ENCODE measurements around the gene CCDC15.

Gene CCDC15

DNA sequence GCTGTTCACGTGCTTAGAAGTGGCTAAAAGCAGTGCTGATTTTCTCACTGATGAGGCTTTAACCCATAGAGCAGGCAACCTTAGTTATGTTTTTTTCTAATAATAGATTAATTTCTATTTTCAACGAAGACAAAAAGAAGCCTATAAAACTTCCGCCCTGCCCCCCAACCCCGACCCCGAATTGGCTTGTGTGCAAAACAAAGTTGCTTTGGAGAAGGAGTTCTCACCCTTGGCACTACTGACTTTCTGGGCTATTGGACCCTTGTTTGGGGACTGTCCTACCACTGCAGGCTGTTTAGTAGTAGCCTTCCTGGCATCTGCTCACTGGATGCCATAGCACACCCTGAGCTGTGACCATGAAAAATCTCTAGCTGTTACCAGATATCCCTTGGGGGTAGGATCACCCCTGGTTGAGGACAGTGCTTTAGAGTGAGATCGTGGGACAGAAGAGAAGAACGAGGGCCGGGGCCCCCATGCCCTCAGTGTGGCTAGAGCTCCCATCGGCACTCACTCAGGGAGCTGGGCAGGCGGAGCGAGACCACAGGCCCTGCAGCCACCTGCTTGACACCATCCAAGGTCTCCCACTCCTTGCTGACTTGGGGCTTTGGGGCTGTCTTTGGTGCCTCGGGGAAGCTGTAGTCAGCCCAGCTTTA is 126.0 kb downstream of the CCDC15 start:
- H3K79me2 ChIP-seq (ENCODE audit: low read length): no peaks in the 10 kb centered on the region
- H3K36me3 ChIP-seq (replicated peaks; ENCODE audit: low read depth, low read length): no peaks in the 10 kb centered on the region
- no peak for TF ChIP-seq EZH2phosphoT487 (IDR thresholded peaks at IDR 0.05; ENCODE audit: low read depth)
- TF ChIP-seq, protein P1, sequence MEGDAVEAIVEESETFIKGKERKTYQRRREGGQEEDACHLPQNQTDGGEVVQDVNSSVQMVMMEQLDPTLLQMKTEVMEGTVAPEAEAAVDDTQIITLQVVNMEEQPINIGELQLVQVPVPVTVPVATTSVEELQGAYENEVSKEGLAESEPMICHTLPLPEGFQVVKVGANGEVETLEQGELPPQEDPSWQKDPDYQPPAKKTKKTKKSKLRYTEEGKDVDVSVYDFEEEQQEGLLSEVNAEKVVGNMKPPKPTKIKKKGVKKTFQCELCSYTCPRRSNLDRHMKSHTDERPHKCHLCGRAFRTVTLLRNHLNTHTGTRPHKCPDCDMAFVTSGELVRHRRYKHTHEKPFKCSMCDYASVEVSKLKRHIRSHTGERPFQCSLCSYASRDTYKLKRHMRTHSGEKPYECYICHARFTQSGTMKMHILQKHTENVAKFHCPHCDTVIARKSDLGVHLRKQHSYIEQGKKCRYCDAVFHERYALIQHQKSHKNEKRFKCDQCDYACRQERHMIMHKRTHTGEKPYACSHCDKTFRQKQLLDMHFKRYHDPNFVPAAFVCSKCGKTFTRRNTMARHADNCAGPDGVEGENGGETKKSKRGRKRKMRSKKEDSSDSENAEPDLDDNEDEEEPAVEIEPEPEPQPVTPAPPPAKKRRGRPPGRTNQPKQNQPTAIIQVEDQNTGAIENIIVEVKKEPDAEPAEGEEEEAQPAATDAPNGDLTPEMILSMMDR (IDR thresholded peaks at IDR 0.05; ENCODE audit: low read depth, low read length): no peak
- H3K9ac ChIP-seq (ENCODE audit: low read length): no peak overlapping the region
- H4K20me1 ChIP-seq (ENCODE audit: insufficient read depth, low read length): no peaks in the 10 kb centered on the region
- H3K4me2 ChIP-seq (ENCODE audit: low read length): no peak overlapping the region
- H2AFZ ChIP-seq (ENCODE audit: low read depth, low read length): no peak overlapping the region
- no peak overlapping the region for H3K27ac ChIP-seq (ENCODE audit: low read length)
- H3K9me3 ChIP-seq (ENCODE audit: insufficient read depth, low read length): no peaks in the 10 kb centered on the region
- H3K4me1 ChIP-seq (ENCODE audit: low read length): no peaks in the 10 kb centered on the region
- no peaks in the 10 kb centered on the region for H3K27me3 ChIP-seq (ENCODE audit: low read depth, low read length)
- H3K4me3 ChIP-seq (ENCODE audit: low read length): no peak overlapping the region

DNA sequence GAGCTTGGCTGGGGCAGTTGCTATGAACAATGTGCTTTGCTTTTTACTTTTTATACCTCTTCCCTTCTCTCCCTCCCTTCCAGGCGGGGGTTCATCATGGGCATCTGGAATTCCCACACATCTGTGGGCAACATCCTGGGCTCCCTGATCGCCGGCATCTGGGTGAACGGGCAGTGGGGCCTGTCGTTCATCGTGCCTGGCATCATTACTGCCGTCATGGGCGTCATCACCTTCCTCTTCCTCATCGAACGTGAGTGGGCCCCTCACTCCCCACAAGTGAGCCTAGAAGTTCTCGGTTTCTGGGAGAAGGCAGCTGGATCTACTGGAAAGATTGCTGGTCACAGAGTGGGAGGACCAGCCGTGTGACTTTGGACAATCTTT is 126.5 kb downstream of the CCDC15 start:
- no peaks in the 10 kb centered on the region for H3K9me3 ChIP-seq (ENCODE audit: insufficient read depth, low read length)
- H2AFZ ChIP-seq (ENCODE audit: low read depth, low read length): no peak overlapping the region
- H3K79me2 ChIP-seq (ENCODE audit: low read length): no peaks in the 10 kb centered on the region
- no peaks in the 10 kb centered on the region for H3K4me1 ChIP-seq (ENCODE audit: low read length)
- no peaks in the 10 kb centered on the region for H3K27me3 ChIP-seq (ENCODE audit: low read depth, low read length)
- TF ChIP-seq, protein P1 (IDR thresholded peaks at IDR 0.05; ENCODE audit: low read depth, low read length): no peak
- TF ChIP-seq EZH2phosphoT487 (IDR thresholded peaks at IDR 0.05; ENCODE audit: low read depth): no peak
- no peak overlapping the region for H3K4me2 ChIP-seq (ENCODE audit: low read length)
- H3K27ac ChIP-seq (ENCODE audit: low read length): no peak overlapping the region
- no peak overlapping the region for H3K9ac ChIP-seq (ENCODE audit: low read length)
- no peaks in the 10 kb centered on the region for H4K20me1 ChIP-seq (ENCODE audit: insufficient read depth, low read length)
- no peak overlapping the region for H3K4me3 ChIP-seq (ENCODE audit: low read length)
- no peaks in the 10 kb centered on the region for H3K36me3 ChIP-seq (replicated peaks; ENCODE audit: low read depth, low read length)

DNA sequence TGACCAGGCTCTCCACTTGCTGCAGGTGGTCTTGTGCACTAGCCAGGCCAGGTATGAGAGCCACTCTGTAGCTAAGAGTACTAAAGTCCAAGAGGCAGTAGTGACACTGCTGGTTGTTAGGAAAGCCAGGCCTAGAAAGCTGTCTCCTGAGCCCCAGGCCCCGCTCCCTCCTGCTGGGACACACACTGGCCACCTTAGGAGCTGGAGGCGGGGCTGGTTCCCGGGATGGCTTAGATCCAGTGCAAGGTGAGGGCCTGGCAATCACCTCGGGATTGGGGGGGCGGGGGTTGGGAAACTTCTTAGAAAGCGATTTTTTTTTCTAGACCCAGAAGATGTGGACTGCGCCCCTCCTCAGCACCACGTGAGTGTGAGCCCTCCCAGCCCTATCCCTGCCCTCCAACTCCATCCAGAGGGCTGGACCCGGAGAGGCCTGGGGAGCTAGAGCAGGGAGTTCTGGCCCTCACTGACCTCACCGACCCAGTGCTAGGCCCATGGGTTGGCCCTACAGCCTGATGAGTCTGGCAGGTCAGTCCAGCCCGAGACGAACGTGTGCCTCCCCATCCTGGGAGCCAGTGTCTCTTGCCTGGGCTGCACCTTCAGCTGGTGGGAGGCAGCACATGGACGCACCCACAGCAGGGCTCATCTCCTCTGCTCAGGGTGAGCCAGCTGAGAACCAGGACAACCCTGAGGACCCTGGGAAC is 127.2 kb downstream of the CCDC15 start:
- Histone ChIP-seq H3K27ac (ENCODE audit: low read length) (no peak overlapping the region), H4K20me1 (ENCODE audit: insufficient read depth, low read length) (no peaks in the 10 kb centered on the region), H3K4me2 (ENCODE audit: low read length) (no peak overlapping the region), H2AFZ (ENCODE audit: low read depth, low read length) (no peak overlapping the region), H3K36me3 (replicated peaks; ENCODE audit: low read depth, low read length) (no peaks in the 10 kb centered on the region), H3K4me3 (ENCODE audit: low read length) (no peak overlapping the region), H3K4me1 (ENCODE audit: low read length) (no peaks in the 10 kb centered on the region), H3K9me3 (ENCODE audit: insufficient read depth, low read length) (no peaks in the 10 kb centered on the region), H3K27me3 (ENCODE audit: low read depth, low read length) (no peaks in the 10 kb centered on the region), H3K9ac (ENCODE audit: low read length) (no peak overlapping the region), H3K79me2 (ENCODE audit: low read length) (no peaks in the 10 kb centered on the region)
- TF ChIP-seq EZH2phosphoT487 (IDR thresholded peaks at IDR 0.05; ENCODE audit: low read depth): no peak
- TF ChIP-seq, protein P1 (IDR thresholded peaks at IDR 0.05; ENCODE audit: low read depth, low read length): no peak

DNA sequence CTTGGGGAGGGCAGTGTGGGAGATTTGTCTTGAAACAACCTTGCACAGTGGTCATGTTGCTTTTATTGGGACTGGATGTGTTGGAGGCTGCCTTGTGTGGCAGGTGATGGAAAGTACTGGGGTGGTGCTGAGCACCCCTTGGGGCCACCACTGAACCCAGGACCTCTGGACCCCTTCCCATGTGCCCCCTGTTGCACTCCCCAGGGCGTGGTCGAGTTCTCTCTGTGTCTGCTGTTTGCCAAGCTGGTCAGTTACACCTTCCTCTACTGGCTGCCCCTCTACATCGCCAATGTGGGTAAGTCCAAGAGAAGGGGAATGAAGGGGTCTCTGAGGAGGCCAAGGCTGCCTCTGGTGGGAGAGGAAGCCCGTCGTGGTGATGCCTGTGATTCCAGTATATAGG is 128.0 kb downstream of the CCDC15 start:
- Histone ChIP-seq H2AFZ (ENCODE audit: low read depth, low read length) (no peak overlapping the region), H3K9ac (ENCODE audit: low read length) (no peak overlapping the region), H3K27me3 (ENCODE audit: low read depth, low read length) (no peaks in the 10 kb centered on the region), H3K79me2 (ENCODE audit: low read length) (no peaks in the 10 kb centered on the region), H3K9me3 (ENCODE audit: insufficient read depth, low read length) (no peaks in the 10 kb centered on the region), H3K27ac (ENCODE audit: low read length) (no peak overlapping the region), H3K4me3 (ENCODE audit: low read length) (no peak overlapping the region), H4K20me1 (ENCODE audit: insufficient read depth, low read length) (no peaks in the 10 kb centered on the region), H3K36me3 (replicated peaks; ENCODE audit: low read depth, low read length) (no peaks in the 10 kb centered on the region), H3K4me2 (ENCODE audit: low read length) (no peak overlapping the region), H3K4me1 (ENCODE audit: low read length) (no peaks in the 10 kb centered on the region)
- no peak for TF ChIP-seq EZH2phosphoT487 (IDR thresholded peaks at IDR 0.05; ENCODE audit: low read depth)
- TF ChIP-seq, protein P1 (IDR thresholded peaks at IDR 0.05; ENCODE audit: low read depth, low read length): no peak
